ENCODE data around the gene JMJD6.

- TF ChIP-seq CTCF (conservative IDR thresholded peaks at IDR 0.05; ENCODE audit: low read length) (no peak), EZH2phosphoT487 (IDR thresholded peaks at IDR 0.05; ENCODE audit: borderline replicate concordance) (no peak)
Observed at GRCh38 chr17:76684756-76685155, 41.6 kb downstream of the JMJD6 start.

All from Loucy (cell line).